Measurements from ENCODE around the gene RYR3. TPM values are rescaled to one million over a fixed set of nuclear protein-coding genes. Genes with fewer than 3 reads are reported as not detected.

Gene RYR3
- total and polyA plus RNA-seq, 2 of the 13 experiments (the other 11 are each of a cell fraction or from before 2014, with no cell fraction given): not detected

- WGBS (ENCODE audit: low lambda C conversion rate): 16% methylated on average over 2 of the region's 2 CpGs
- Histone ChIP-seq H3K9ac (ENCODE audit: insufficient read depth, low read depth, low read length) (no peak overlapping the region), H3K79me2 (ENCODE audit: insufficient read depth, low read length) (no peaks in the 10 kb centered on the region), H3K4me2 (ENCODE audit: low read depth, low read length) (no peak overlapping the region), H2AFZ (ENCODE audit: low read length) (no peak overlapping the region), H3K27ac (ENCODE audit: extremely low read length, insufficient read depth, low read length) (no peak overlapping the region), H4K20me1 (ENCODE audit: insufficient read depth, low read length) (no peaks in the 10 kb centered on the region), H3K4me3 (replicated peaks in 1 of 3; ENCODE audit: insufficient read depth in 1 of 3, low read depth in 2 of 3, low read length in 3 of 3) (no peak overlapping the region), H3K27me3 (ENCODE audit: control insufficient read depth in 1 of 2, insufficient read depth in 2 of 2, low read length in 2 of 2) (no peaks in the 10 kb centered on the region; a peak in 1 of 5 replicates), H3K36me3 (replicated peaks in 1 of 2; ENCODE audit: control insufficient read depth in 1 of 2, insufficient read depth in 2 of 2, low read length in 2 of 2) (no peaks in the 10 kb centered on the region), H3K4me1 (ENCODE audit: insufficient read depth, low read length) (no peaks in the 10 kb centered on the region), H3K9me3 (ENCODE audit: low read length) (no peaks in the 10 kb centered on the region)
- peak; percentile 59 for TF ChIP-seq MAFF (IDR thresholded peaks at IDR 0.05; ENCODE audit: low read depth, low read length)
- TF ChIP-seq MAFK (conservative IDR thresholded peaks at IDR 0.05 in 1 of 2, IDR thresholded peaks at IDR 0.05 in 1 of 2; ENCODE audit: low read length in 2 of 2): peak; percentile 50 to 73; a peak in 3 of 4 replicates
- TF ChIP-seq ZNF24 (IDR thresholded peaks at IDR 0.05): no peak
- CTCF ChIA-PET (ENCODE audit: low intra/inter-chr PET ratio, low total read pairs): no interaction called here
- no TSS peak for BruUV-seq (replicated peaks)
- in situ Hi-C loops (cut with HindIII; ENCODE audit: extremely low pct_ligation_motif_present, low pct_unique_long_range_greater_than_20kb): no loop called here
- intact Hi-C loops (cut with micrococcal nuclease; ENCODE audit: unreplicated experiment): no loop called here
- no peak for DNase-seq (ENCODE audit: low spot score)
- no peak for FAIRE-seq
- no peak for ATAC-seq
- POLR2A ChIA-PET: no interaction called here
Measured at GRCh38 chr15:33801954-33802353, 491.2 kb downstream of the RYR3 start.

- CTCF ChIA-PET (ENCODE audit: low intra/inter-chr PET ratio, low total read pairs): no interaction called here
- FAIRE-seq: no peak
- TF ChIP-seq ZKSCAN1 (IDR thresholded peaks at IDR 0.05; ENCODE audit: low read length) (no peak), ZBTB3 (CRISPR knock-in tag; IDR thresholded peaks at IDR 0.05; ENCODE audit: borderline replicate concordance, low read depth) (no peak), ZNF646 (CRISPR knock-in tag; IDR thresholded peaks at IDR 0.05) (no peak), ATRX (CRISPR knock-in tag; IDR thresholded peaks at IDR 0.05; ENCODE audit: borderline replicate concordance) (no peak), ARNT (IDR thresholded peaks at IDR 0.05) (no peak), NFATC3 (CRISPR knock-in tag; IDR thresholded peaks at IDR 0.05) (no peak), HNRNPK (IDR thresholded peaks at IDR 0.05; ENCODE audit: low read depth, low read length, poor library complexity, severe bottlenecking) (no peak), LCORL (IDR thresholded peaks at IDR 0.05) (no peak), LCORL (CRISPR knock-in tag; IDR thresholded peaks at IDR 0.05) (no peak), CENPBD1 (CRISPR knock-in tag; IDR thresholded peaks at IDR 0.05; ENCODE audit: borderline replicate concordance, low read depth) (no peak)
Measured at GRCh38 chr15:33807665-33808064, 496.9 kb downstream of the RYR3 start.

More at GRCh38 chr15:33807665-33808064, 496.9 kb downstream of the RYR3 start:
- peaks cover 0 to 17% of the 10 kb centered on the region in 2 experiments; a peak in 3 of 5 replicates for H3K27me3 ChIP-seq (ENCODE audit: control insufficient read depth in 1 of 2, insufficient read depth in 2 of 2, low read length in 2 of 2)
- no peak overlapping the region for H3K9ac ChIP-seq (ENCODE audit: insufficient read depth, low read depth, low read length)
- WGBS (ENCODE audit: low lambda C conversion rate): 2% methylated on average over 5 of the region's 5 CpGs
- H3K4me2 ChIP-seq (ENCODE audit: low read depth, low read length): no peak overlapping the region
- intact Hi-C loops (cut with micrococcal nuclease; ENCODE audit: unreplicated experiment): no loop called here
- H3K79me2 ChIP-seq (ENCODE audit: insufficient read depth, low read length): no peaks in the 10 kb centered on the region
- DNase-seq (ENCODE audit: low spot score) (no peak), ATAC-seq (no peak)
- no peak overlapping the region for H3K4me3 ChIP-seq (replicated peaks in 1 of 3; ENCODE audit: insufficient read depth in 1 of 3, low read depth in 2 of 3, low read length in 3 of 3)
- no peaks in the 10 kb centered on the region for H3K4me1 ChIP-seq (ENCODE audit: insufficient read depth, low read length)
- no peaks in the 10 kb centered on the region for H3K9me3 ChIP-seq (ENCODE audit: low read length)
- no peak overlapping the region for H3K27ac ChIP-seq (ENCODE audit: extremely low read length, insufficient read depth, low read length)
- no peaks in the 10 kb centered on the region for H4K20me1 ChIP-seq (ENCODE audit: insufficient read depth, low read length)
- H3K36me3 ChIP-seq (replicated peaks in 1 of 2; ENCODE audit: control insufficient read depth in 1 of 2, insufficient read depth in 2 of 2, low read length in 2 of 2): no peaks in the 10 kb centered on the region
- H2AFZ ChIP-seq (ENCODE audit: low read length): no peak overlapping the region
- in situ Hi-C loops (cut with HindIII; ENCODE audit: extremely low pct_ligation_motif_present, low pct_unique_long_range_greater_than_20kb): no loop called here
- POLR2A ChIA-PET: no interaction called here
- no TSS peak for BruUV-seq (replicated peaks)

Measured in HepG2 (cell line).